Suppressor macrophage treated with lipopolysaccharide for 1 hour (primary cell): ENCODE data around the gene ELF1.
"Not testable (repeated sequence)": the region's sequence is repeated elsewhere in the genome, so short reads cannot be mapped to it uniquely, and the experiment has no call there.

Source experiments
- DNase-seq, 3 donors: peaks; one replicate each; pipeline ENCODE4 v3.0.0-alpha.2; 2020 to 2022

The ELF1 gene

DNA sequence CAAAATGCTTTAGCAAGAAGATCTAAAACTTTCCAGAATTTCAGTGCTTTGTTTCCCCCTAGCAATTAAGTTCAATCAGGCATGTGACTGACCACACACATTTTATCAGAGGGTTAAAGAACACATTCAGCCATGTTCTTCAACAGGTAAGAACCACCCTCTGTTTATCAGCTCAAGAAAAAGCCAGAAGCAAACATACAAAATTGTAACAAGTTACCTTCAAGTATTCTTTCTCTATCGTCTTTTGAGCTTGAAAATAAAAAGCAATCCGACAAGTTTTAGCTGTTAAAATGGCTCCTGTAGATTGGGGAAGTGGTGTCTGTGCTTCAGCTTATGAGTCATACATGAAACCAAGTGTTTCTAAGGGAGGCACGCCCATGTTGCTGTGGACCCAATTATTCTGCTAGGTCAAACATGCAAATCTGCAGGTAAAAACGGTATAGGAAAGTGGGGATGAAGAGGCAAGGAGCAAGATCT, at the start of gene ELF1:
Gene ELF1 (minus strand): TSS at position 306 of the 477 bp plus-strand sequence. CDS start 37,262 bp downstream, outside the sequence.
- DNase-seq: peak; percentile 81 to 92 (median 90)

DNA sequence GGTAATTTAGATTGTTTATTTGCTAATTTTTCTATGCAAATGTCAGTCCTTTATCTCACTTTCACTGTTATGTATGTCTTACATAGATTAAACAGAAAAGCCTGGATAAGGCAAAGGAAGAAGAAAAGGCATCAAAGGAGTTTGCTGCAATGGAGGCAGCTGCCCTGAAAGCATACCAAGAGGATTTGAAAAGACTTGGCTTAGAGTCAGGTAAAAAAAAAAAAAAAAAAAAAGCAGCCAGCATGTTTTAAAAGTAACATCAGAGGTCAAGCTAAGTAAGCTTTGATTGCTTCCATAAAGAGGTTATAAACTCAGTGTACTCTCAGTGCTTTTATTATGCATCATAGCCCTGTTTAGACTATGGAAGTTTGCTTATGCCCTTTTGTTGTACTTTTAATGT, 46.0 kb upstream of the ELF1 start:
- no peak for DNase-seq

DNA sequence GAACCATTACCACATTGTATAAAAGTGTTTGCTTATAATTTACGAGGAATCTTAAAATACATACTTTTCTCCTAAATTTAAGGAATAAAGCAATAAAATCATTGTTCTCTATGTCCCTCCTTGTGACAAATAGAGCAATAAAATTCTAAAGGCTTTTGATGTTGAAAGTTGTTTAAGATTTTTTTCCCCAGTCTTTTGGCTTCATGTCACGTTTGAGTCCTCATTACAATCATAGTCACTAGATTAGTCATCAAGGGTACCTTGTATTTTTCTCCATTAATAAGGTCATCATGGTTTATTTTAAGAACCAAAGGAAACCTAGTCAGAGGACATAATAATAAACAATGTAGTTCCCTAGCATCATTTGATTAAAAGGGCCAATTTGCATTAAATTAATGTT, 45.4 kb upstream of the ELF1 start:
- DNase-seq: peak in 2 of 3 donors; percentile 33 to 47

DNA sequence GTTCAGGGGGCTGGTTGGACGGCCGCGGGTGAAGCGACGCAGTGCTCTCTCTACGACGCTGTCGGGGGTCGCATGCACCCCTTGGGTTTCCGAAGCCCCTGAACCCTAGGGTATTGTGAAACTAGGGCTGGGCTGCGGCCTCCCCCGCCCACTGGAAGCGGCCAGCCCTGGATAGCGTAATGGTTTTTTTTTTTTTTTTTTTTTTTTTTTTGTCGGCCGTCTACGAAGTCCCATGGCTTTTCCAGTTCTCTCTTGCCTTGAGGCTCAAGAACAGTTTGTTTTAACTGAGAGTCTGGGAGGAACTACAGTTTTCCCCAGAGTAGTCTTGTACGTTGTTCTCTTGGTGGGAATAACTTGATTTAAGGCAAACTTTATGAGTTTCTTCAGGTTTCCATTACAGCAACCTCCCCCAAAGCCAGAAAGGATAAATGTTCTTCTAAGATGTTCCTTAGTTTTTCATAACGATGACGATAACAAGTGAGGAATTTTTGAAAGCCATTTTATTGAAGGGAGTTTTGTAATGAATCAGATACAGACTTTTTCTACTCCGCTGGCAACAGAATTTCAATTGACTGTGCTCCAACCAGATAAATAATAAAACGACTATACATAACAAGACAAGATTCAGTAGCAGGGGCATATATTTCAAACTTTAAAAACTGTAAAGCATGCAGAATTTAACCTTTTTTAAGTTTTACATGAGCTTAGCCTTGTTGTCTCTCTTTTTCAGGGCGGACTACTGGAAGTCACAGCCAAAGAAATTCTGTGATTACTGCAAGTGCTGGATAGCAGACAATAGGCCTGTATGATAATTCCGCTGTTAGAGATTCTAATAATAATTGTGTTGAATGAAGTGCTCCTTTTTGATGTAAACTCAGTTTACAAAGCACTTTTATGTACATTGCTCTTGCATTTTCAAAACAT, 43.1 kb upstream of the ELF1 start:
- peak; percentile 91 to 93 (median 92) for DNase-seq

GRCh38 chr13:41061075-41061913, 42.2 kb upstream of the ELF1 start, which contains the start of gene WBP4:
Gene WBP4 (plus strand): TSS chr13:41061509. CDS start chr13:41061674, 165 bp downstream.
- DNase-seq: peak; percentile 97 to 98 (median 97)

- DNase-seq: peak; percentile 97 to 99 (median 98)
Measured at GRCh38 chr13:41060724-41061074, 41.6 kb upstream of the ELF1 start.

DNA sequence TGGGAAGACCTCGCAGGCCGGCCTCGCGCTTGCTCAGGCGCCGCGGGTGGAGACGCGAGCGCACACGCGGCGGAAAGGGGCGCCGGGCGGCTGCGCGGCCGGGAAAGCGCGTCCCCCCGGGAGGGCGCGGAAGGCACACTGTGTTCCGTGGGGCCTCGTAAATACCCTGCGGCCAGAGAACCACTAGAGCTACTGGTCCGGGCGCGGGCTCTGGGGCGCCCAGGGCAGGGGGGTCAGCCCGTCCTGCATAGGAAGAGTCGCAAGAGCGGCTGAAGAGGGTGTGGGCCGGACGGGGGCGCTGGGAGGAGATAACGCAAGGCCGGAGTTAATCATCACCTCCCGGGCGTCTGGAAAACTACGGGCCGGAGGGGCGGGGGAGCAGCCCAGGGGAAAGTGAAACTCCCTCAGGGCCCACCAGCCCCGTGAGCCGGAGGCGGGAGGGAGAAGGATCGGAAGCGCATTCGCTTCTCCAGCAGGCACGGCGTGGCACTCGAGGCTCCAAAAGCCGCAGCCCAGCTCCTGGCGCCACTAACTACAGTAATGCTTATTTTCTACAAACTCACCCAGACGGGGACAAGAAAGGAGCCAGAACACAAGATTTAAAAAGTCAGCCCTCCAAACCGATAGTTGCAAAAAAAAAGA, 41.1 kb upstream of the ELF1 start:
- DNase-seq: peak; percentile 97 to 98 (median 98)

DNA sequence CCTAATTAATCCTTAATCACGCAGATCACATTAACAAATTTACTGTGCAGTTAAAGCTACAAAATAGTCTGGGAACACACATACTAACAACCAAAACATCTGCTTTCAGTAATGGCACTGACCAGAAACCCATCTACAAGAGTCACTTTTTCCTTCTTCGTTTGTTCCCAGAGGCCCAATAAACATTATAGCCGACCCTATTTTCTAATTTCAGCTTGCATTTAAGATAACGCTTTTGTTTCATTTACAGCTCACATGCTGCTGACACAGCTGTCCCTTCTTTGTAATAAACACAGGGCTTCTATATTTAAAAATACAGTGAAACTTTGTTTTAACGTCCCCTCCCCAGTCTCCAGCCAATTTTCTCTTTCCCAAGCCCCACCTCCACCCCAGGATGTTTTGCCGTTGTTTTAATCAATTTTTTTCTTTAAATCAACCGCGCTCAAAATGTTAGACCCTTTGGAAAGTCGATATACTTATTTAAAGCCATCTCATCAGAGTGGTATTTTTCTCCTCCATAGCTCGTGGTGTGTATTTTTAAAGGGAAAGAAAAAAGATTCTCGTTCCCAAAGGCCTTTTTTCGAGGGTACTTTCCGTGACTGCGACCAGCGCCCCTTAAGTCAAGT, 40.5 kb upstream of the ELF1 start:
- no peak for DNase-seq

DNA sequence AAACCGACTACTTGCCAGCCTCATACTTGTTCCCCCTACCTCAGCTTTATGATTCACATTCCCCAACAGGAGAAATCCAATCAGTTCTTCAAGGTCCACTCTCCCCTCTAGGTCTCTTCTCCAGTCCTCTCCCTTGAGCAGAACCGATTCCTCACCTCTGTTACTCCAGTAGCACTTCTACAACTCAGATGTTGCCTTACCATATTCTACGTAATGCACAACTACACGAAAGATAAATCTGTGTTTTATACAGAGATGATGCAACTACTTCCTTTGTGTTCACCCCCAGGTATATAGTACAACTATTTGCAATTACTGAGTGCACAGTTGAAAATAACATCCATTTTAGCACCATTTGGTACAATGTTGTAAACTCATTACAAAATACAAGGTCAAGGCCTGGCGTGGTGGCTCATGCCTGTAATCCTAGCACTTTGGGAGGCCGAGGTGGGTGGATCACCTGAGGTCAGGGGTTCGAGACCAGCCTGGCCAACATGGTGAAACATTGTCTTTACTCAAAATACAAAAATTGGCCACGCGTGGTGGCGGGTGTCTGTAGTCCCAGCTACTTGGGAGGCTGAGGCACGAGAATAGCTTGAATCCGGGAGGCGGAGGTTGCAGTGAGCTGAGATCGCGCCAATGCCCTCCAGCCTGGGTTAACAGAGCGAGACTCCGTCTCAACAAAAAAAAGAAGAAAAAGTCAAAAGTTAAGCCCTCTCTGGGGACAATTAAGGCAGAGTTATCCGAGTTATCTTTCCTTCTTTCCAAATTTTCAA, 39.4 kb upstream of the ELF1 start:
- no peak for DNase-seq

- no peak for DNase-seq
Measured at GRCh38 chr13:41056826-41057711, 38.0 kb upstream of the ELF1 start.

GRCh38 chr13:41056194-41056593, 37.1 kb upstream of the ELF1 start:
- DNase-seq: no peak

DNA sequence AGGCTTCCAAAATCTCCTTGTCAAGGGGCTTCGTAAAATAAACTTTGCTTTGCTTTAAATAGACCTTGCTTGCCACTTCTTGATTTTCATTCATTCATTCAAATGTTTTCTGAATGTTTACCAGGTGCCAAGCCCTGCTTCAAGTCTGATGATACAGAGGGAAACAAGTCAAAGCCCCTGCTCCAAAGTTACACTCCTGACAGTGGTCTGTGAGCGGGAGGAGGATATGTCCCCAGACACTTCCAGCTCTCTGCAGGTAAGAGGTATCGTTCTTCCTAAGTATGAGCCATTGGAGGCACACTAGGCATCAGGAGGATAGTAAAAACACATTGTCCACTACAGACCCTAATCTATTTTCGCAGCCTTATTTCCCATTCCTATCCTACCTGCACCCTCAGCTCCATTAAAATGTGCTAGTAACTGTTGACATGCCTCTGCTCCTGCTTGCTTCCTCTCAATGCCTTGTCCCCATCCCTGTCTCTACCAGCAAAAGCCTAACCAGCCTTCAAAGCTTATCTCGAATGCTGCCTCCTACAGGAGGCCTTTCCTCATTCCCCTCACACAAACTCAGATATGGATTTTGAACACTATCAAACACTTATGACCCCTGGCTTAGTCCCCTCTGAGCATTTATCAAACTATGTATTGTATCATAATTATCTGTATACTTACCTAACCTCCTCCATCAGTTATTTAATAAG, 36.0 kb upstream of the ELF1 start:
- DNase-seq: no peak

GRCh38 chr13:41054212-41054877, 35.2 kb upstream of the ELF1 start:
- peak; percentile 54 to 72 (median 69) for DNase-seq

GRCh38 chr13:41053384-41053826, 34.3 kb upstream of the ELF1 start:
- peak; percentile 89 to 97 (median 93) for DNase-seq

- DNase-seq: no peak
Measured at GRCh38 chr13:41052441-41052840, 33.3 kb upstream of the ELF1 start.

GRCh38 chr13:41049480-41050440, 30.6 kb upstream of the ELF1 start:
- DNase-seq: peak; percentile 62 to 85 (median 84)

GRCh38 chr13:41048640-41049039, 29.5 kb upstream of the ELF1 start:
- no peak for DNase-seq

- DNase-seq: not testable (repeated sequence)
Measured at GRCh38 chr13:41042419-41042818, 23.3 kb upstream of the ELF1 start.
